A673 (cell line): Measurements from ENCODE around the gene NUDT8. TPM values are rescaled to one million over a fixed set of nuclear protein-coding genes. Genes with fewer than 3 reads are reported as not detected.

Source experiments
- BruUV-seq: library from RNA; stranded (reverse); fragments of 400-500 nt; replicated peaks from 2 replicates; lab custom pipeline; 2021; lab: Mats Ljungman, UMichigan
- CTCF ChIA-PET: fragments of 300-600 bp; sonication (Branson Sonifier 250); formaldehyde crosslinking; loops from one replicate; lab custom pipeline; 2022; ENCODE audit warnings: antibody characterized with exemption; lab: Charles Lee
- POLR2A ChIA-PET: fragments of 300-600 bp; sonication (Branson Sonifier 250); formaldehyde crosslinking; loops from one replicate; lab custom pipeline; 2022; ENCODE audit warnings: antibody characterized with exemption; ENCODE audit not compliant: low non-redundant PET; lab: Charles Lee
- DNase-seq: peaks from one replicate; pipeline ENCODE4 v3.0.0-alpha.2; 2015; ENCODE audit warnings: low spot score
- H3K27ac ChIP-seq: fragments of 200-600 bp; sonication (generic); 2 replicates; pipeline ENCODE4 v1.5.1; 2016; ENCODE audit warnings: mixed run types, low read depth, mild to moderate bottlenecking, mixed read lengths, antibody characterized with exemption, low read length; ENCODE audit not compliant: poor library complexity, severe bottlenecking
- H3K27me3 ChIP-seq: fragments of 200-600 bp; sonication (generic); replicated peaks from 2 replicates; pipeline ENCODE4 v1.6.1; 2017; ENCODE audit warnings: mixed run types, low read depth, mild to moderate bottlenecking, mixed read lengths, antibody characterized with exemption, low read length; ENCODE audit not compliant: insufficient read depth, poor library complexity
- H3K36me3 ChIP-seq: fragments of 200-600 bp; sonication (generic); 2 replicates; pipeline ENCODE4 v1.6.1; 2016; ENCODE audit warnings: mixed run types, mild to moderate bottlenecking, mixed read lengths, antibody characterized with exemption, low read length; ENCODE audit not compliant: insufficient read depth, poor library complexity, severe bottlenecking
- H3K4me1 ChIP-seq: fragments of 200-600 bp; sonication (generic); 2 replicates; pipeline ENCODE4 v1.6.1; 2017; ENCODE audit warnings: mixed run types, mild to moderate bottlenecking, mixed read lengths, antibody characterized with exemption, low read length; ENCODE audit not compliant: insufficient read depth, poor library complexity, severe bottlenecking
- H3K4me3 ChIP-seq: fragments of 200-600 bp; sonication (generic); 2 replicates; pipeline ENCODE4 v1.5.1; 2016; ENCODE audit warnings: low read depth, mixed run types, mild to moderate bottlenecking, mixed read lengths, low read length; ENCODE audit not compliant: poor library complexity, severe bottlenecking
- H3K9me3 ChIP-seq: fragments of 200-600 bp; sonication (generic); 2 replicates; pipeline ENCODE4 v1.6.1; 2016; ENCODE audit warnings: mixed run types, low read depth, mild to moderate bottlenecking, mixed read lengths, antibody characterized with exemption, low read length; ENCODE audit not compliant: poor library complexity, severe bottlenecking
- EZH2 ChIP-seq: fragments of 200-600 bp; sonication (generic); IDR thresholded peaks from 2 replicates; pipeline ENCODE4 v1.6.1; 2017; ENCODE audit warnings: borderline replicate concordance, low read depth, mild to moderate bottlenecking, mixed read lengths, antibody characterized with exemption, low read length; ENCODE audit not compliant: poor library complexity, severe bottlenecking
- intact Hi-C: fragments of 100-400 bp; cut with micrococcal nuclease; formaldehyde crosslinking; loops from one replicate; pipeline ENCODE4 v1.10.0; 2022; ENCODE audit not compliant: unreplicated experiment
- total RNA-seq: library from RNA; stranded (reverse); gene quantifications from 2 replicates; pipeline ENCODE4 v1.2.3, GENCODE V29; 2021
- TF ChIP-seq, protein P1 (sequence below): fragments of 300-800, 200-600 bp; sonication (generic); conservative IDR thresholded peaks from 2 replicates; pipeline ENCODE4 v1.5.1; 2017; ENCODE audit warnings: low read depth, mild to moderate bottlenecking, antibody characterized with exemption, low read length, moderate library complexity, mixed read lengths

Gene NUDT8
- total RNA-seq, 1 experiment from 2014 or later: 3.4 TPM

DNA sequence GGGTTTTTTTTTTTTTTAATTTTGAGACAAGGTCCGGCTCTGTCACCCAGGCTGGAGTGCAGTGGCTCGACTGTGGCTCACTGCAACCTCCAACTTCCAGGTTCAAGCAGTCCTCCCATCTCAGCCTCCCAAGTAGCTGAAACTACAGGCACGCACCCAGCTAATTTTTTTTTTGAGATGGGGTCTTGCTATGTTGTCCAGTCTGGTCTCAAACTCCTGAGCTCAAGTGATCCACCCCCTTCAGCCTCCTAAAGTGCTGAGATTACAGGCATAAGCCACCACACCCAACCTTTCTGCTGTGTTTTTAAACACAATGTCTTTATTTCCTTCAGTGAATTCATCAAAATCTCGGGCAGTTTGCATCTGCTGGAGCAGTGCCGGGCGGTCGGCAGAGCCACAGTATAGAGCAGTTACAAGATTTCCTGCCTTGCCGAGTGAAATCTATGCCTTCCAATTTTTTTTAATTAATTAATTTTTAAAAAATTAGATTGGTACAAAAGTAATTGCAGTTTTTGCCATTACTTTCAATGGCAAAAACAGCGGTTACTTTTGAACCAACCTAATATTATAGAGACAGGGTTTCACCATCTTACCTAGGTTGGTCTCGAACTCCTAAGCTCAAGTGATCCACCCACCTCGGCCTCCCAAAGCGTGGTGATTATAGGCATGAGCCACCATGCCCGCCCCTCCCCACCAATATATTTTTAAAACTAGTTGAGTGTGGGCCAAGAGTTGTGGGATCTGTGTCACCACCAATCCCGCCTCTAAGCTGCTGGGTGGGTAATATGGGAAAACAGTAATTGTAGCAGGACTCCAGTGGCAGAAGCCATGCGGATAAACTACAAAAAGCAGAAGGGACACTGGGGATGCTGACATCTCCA is 23.5 kb upstream of the NUDT8 start:
- POLR2A ChIA-PET: no interaction called here
- intact Hi-C loops: no loop called here
- Histone ChIP-seq H3K4me1 (peaks cover 19% of the 10 kb centered on the region), H3K36me3 (no peaks in the 10 kb centered on the region), H3K4me3 (no peak overlapping the region), H3K27me3 (no peaks in the 10 kb centered on the region), H3K27ac (no peak overlapping the region), H3K9me3 (peaks cover 12% of the 10 kb centered on the region)
- TF ChIP-seq EZH2: no peak
- TF ChIP-seq, protein P1, sequence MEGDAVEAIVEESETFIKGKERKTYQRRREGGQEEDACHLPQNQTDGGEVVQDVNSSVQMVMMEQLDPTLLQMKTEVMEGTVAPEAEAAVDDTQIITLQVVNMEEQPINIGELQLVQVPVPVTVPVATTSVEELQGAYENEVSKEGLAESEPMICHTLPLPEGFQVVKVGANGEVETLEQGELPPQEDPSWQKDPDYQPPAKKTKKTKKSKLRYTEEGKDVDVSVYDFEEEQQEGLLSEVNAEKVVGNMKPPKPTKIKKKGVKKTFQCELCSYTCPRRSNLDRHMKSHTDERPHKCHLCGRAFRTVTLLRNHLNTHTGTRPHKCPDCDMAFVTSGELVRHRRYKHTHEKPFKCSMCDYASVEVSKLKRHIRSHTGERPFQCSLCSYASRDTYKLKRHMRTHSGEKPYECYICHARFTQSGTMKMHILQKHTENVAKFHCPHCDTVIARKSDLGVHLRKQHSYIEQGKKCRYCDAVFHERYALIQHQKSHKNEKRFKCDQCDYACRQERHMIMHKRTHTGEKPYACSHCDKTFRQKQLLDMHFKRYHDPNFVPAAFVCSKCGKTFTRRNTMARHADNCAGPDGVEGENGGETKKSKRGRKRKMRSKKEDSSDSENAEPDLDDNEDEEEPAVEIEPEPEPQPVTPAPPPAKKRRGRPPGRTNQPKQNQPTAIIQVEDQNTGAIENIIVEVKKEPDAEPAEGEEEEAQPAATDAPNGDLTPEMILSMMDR: no peak
- BruUV-seq: no TSS peak
- CTCF ChIA-PET: interaction anchor here (0.7 kb wide), 1 partner anchor 270 kb away, joined by 3 read pairs; no protein-coding TSS in a partner anchor
- DNase-seq: no peak

DNA sequence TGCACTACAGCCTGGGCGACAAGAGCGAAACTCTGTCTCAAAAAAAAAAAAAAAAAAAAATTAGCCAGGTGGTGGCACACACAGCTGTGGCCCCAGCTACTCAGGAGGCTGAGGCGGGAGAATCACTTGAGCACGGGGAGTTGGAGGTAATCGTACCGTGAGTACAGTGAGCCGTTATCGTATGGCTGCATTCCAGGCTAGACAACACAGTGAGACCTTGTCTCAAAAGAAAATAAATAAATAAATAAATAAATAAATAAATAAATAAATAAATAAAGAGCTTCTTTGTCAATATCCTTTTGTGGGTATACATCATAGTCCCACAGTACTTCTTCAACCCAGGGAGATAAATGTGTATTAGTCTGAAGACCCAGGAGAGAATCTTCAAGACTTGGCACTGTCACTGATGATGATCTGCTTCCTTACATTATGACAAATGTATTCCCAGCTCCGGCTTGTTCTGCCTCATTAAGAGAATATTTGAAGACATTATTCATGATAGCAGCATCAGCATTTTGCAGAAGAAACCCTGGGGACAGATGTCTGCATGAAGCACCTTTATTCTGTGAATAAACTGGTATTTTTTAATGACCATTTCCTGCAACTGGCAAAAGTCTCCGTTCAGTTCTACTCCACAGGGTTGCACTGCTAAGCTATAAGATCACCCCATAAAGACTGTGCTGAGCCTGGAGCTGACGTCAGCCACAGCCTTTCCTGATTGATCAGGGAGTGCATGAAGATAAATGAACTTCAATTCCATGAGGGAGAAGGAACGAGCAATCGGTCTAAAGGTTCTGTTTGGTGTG is 22.4 kb upstream of the NUDT8 start:
- ChIA-PET CTCF (no interaction called here), POLR2A (no interaction called here)
- Histone ChIP-seq H3K4me3 (no peak overlapping the region), H3K4me1 (peaks cover 19% of the 10 kb centered on the region), H3K36me3 (no peaks in the 10 kb centered on the region), H3K27me3 (no peaks in the 10 kb centered on the region), H3K9me3 (peaks cover 12% of the 10 kb centered on the region), H3K27ac (no peak overlapping the region)
- DNase-seq: peak; percentile 75
- intact Hi-C loops: no loop called here
- BruUV-seq: no TSS peak
- TF ChIP-seq EZH2: no peak
- TF ChIP-seq, protein P1: no peak

DNA sequence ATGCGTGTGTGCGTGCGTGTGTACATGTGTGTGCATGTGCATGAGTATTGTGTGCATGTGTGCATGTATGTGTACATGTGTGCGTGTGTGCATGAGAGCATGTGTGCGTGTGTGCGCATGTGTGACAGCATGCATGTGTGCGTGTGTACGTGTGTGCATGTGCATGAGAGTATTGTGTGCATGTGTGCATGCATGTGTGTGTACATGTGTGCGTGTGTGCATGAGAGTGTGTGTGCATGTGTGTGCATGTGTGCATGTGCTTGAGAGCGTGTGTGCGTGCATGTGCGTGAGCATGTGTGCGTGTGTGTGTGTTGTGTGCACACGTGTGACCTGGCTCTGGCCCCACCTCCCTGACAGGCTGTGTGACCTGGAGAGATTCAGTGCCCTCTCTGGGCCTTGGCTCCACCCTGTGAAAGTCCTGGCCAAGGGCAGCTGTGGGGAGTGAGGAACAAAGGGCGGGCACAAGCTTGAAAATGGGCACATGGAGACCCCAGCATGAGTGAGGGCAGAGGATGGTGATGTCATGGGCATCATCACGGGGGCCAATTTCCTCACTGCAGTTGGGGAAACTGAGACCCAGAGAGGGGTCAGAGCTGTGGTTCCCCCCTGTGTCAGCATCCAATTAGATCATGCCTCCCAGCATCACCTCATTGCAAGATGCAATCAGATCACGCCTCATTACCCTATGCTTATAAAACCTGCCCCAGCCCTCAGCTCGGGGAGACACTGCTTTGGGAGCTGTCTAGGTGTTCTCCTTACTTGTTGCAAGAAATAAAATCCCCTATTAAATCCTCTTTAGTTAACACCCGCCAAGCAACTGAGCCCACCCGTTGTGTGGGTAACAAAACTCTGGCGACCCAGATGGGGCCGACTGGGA is 20.1 kb upstream of the NUDT8 start:
- Histone ChIP-seq H3K36me3 (no peaks in the 10 kb centered on the region), H3K27ac (no peak overlapping the region), H3K27me3 (no peaks in the 10 kb centered on the region), H3K4me3 (peak overlapping the region; percentile 42), H3K9me3 (no peaks in the 10 kb centered on the region), H3K4me1 (peaks cover 19% of the 10 kb centered on the region)
- POLR2A ChIA-PET: no interaction called here
- DNase-seq: no peak
- TF ChIP-seq, protein P1: no peak
- TF ChIP-seq EZH2: no peak
- intact Hi-C loops: no loop called here
- CTCF ChIA-PET: interaction anchor here (0.8 kb wide), 1 partner anchor 76 kb away, joined by 7 read pairs; no protein-coding TSS in a partner anchor
- BruUV-seq: no TSS peak
